Fibroblast of villous mesenchyme (primary cell): ENCODE data around the gene DUSP3. TPM values are rescaled to one million over a fixed set of nuclear protein-coding genes. Genes with fewer than 3 reads are reported as not detected.

ENCODE experiments used
- DNase-seq: peaks from one replicate; pipeline ENCODE4 v3.0.0-alpha.2; 2010; ENCODE audit warnings: low read depth
- H3K4me3 ChIP-seq: 2 replicates; pipeline ENCODE4 v1.5.1; 2011; ENCODE audit warnings: low read depth, mild to moderate bottlenecking, low read length
- CTCF ChIP-seq: IDR thresholded peaks from 2 replicates; pipeline ENCODE4 v1.5.1; 2012; ENCODE audit warnings: low read depth, mild to moderate bottlenecking, low read length; ENCODE audit not compliant: insufficient read depth
- total RNA-seq: library from RNA; depleted of rRNA; stranded (reverse); fragments of >200 nt; gene quantifications from 2 replicates; pipeline ENCODE4 v1.2.3, GENCODE V29; 2012

The DUSP3 gene
- total RNA-seq, 1 donor, result 95.9 TPM

- no peak for TF ChIP-seq CTCF
- no peak for DNase-seq
- peak within 1 kb of the TSS; percentile 85 for H3K4me3 ChIP-seq
These were observed 1.4 kb upstream of the DUSP3 start, which contains the start of gene CFAP97D1 for GRCh38 chr17:43780135-43780534. CFAP97D1 (plus strand) TSS chr17:43780435; CDS start chr17:43780463, 28 bp downstream.

GRCh38 chr17:43779145-43780125 is 658 bp upstream of the DUSP3 start:
- DNase-seq, result peak; percentile 52
- TF ChIP-seq CTCF, result peak; percentile 27
- H3K4me3 ChIP-seq, result peak overlapping the region; percentile 85

- no peak overlapping the region for H3K4me3 ChIP-seq
- no peak for DNase-seq
- no peak for TF ChIP-seq CTCF
These were observed 4.2 kb downstream of the DUSP3 start for GRCh38 chr17:43774304-43775250.

GRCh38 chr17:43772877-43773648 is 5.7 kb downstream of the DUSP3 start:
- H3K4me3 ChIP-seq, result no peak overlapping the region
- no peak for DNase-seq
- no peak for TF ChIP-seq CTCF

GRCh38 chr17:43771463-43771862 is 7.3 kb downstream of the DUSP3 start:
- no peak for TF ChIP-seq CTCF
- H3K4me3 ChIP-seq, result no peak overlapping the region
- no peak for DNase-seq

GRCh38 chr17:43770957-43771356 is 7.8 kb downstream of the DUSP3 start:
- TF ChIP-seq CTCF, result no peak
- no peak overlapping the region for H3K4me3 ChIP-seq
- no peak for DNase-seq
